ENCODE measurements around the gene TIMM22.

TIMM22 gene

GRCh38 chr17:1032391-1032790 lies 35.5 kb downstream of the TIMM22 start:
- Histone ChIP-seq H3K9me3 (ENCODE audit: control insufficient read depth, low read length) (no peaks in the 10 kb centered on the region), H3K36me3 (ENCODE audit: control insufficient read depth, insufficient read depth, low read length) (no peaks in the 10 kb centered on the region), H3K4me3 (ENCODE audit: low read length) (no peak overlapping the region), H3K4me1 (ENCODE audit: control insufficient read depth, insufficient read depth, low read length) (peaks cover 11% of the 10 kb centered on the region), H3K27me3 (ENCODE audit: control insufficient read depth, insufficient read depth, low read length) (no peaks in the 10 kb centered on the region), H3K9ac (ENCODE audit: low read length) (no peak overlapping the region)

GRCh38 chr17:1033503-1033902 lies 36.6 kb downstream of the TIMM22 start:
- Histone ChIP-seq H3K4me3 (ENCODE audit: low read length) (no peak overlapping the region), H3K36me3 (ENCODE audit: control insufficient read depth, insufficient read depth, low read length) (no peaks in the 10 kb centered on the region), H3K9me3 (ENCODE audit: control insufficient read depth, low read length) (no peaks in the 10 kb centered on the region), H3K9ac (ENCODE audit: low read length) (no peak overlapping the region), H3K27me3 (ENCODE audit: control insufficient read depth, insufficient read depth, low read length) (no peaks in the 10 kb centered on the region), H3K4me1 (ENCODE audit: control insufficient read depth, insufficient read depth, low read length) (peaks cover 15% of the 10 kb centered on the region)

- Histone ChIP-seq H3K4me3 (ENCODE audit: low read length) (no peak overlapping the region), H3K36me3 (ENCODE audit: control insufficient read depth, insufficient read depth, low read length) (no peaks in the 10 kb centered on the region), H3K27me3 (ENCODE audit: control insufficient read depth, insufficient read depth, low read length) (no peaks in the 10 kb centered on the region), H3K9ac (ENCODE audit: low read length) (no peak overlapping the region), H3K4me1 (ENCODE audit: control insufficient read depth, insufficient read depth, low read length) (peaks cover 23% of the 10 kb centered on the region), H3K9me3 (ENCODE audit: control insufficient read depth, low read length) (no peaks in the 10 kb centered on the region)
These were observed 37.8 kb downstream of the TIMM22 start for GRCh38 chr17:1034652-1035210.

- Histone ChIP-seq H3K4me3 (ENCODE audit: low read length) (no peak overlapping the region), H3K36me3 (ENCODE audit: control insufficient read depth, insufficient read depth, low read length) (no peaks in the 10 kb centered on the region), H3K4me1 (ENCODE audit: control insufficient read depth, insufficient read depth, low read length) (peaks cover 23% of the 10 kb centered on the region), H3K27me3 (ENCODE audit: control insufficient read depth, insufficient read depth, low read length) (no peaks in the 10 kb centered on the region), H3K9me3 (ENCODE audit: control insufficient read depth, low read length) (no peaks in the 10 kb centered on the region), H3K9ac (ENCODE audit: low read length) (no peak overlapping the region)
These were observed 38.7 kb downstream of the TIMM22 start for GRCh38 chr17:1035546-1036170.

- Histone ChIP-seq H3K9me3 (ENCODE audit: control insufficient read depth, low read length) (no peaks in the 10 kb centered on the region), H3K36me3 (ENCODE audit: control insufficient read depth, insufficient read depth, low read length) (no peaks in the 10 kb centered on the region), H3K4me1 (ENCODE audit: control insufficient read depth, insufficient read depth, low read length) (peaks cover 24% of the 10 kb centered on the region), H3K27me3 (ENCODE audit: control insufficient read depth, insufficient read depth, low read length) (no peaks in the 10 kb centered on the region), H3K4me3 (ENCODE audit: low read length) (no peak overlapping the region), H3K9ac (ENCODE audit: low read length) (no peak overlapping the region)
These were observed 39.4 kb downstream of the TIMM22 start for GRCh38 chr17:1036171-1036844.

- Histone ChIP-seq H3K4me3 (ENCODE audit: low read length) (no peak overlapping the region), H3K9ac (ENCODE audit: low read length) (no peak overlapping the region), H3K27me3 (ENCODE audit: control insufficient read depth, insufficient read depth, low read length) (no peaks in the 10 kb centered on the region), H3K9me3 (ENCODE audit: control insufficient read depth, low read length) (no peaks in the 10 kb centered on the region), H3K4me1 (ENCODE audit: control insufficient read depth, insufficient read depth, low read length) (peaks cover 24% of the 10 kb centered on the region), H3K36me3 (ENCODE audit: control insufficient read depth, insufficient read depth, low read length) (peaks cover under 1% of the 10 kb centered on the region)
These were observed 39.9 kb downstream of the TIMM22 start for GRCh38 chr17:1036845-1037237.

GRCh38 chr17:1037238-1037879 lies 40.4 kb downstream of the TIMM22 start:
- no peak overlapping the region for H3K9ac ChIP-seq (ENCODE audit: low read length)
- H3K27me3 ChIP-seq (ENCODE audit: control insufficient read depth, insufficient read depth, low read length) = no peaks in the 10 kb centered on the region
- H3K4me1 ChIP-seq (ENCODE audit: control insufficient read depth, insufficient read depth, low read length) = peaks cover 24% of the 10 kb centered on the region
- H3K9me3 ChIP-seq (ENCODE audit: control insufficient read depth, low read length) = no peaks in the 10 kb centered on the region
- H3K36me3 ChIP-seq (ENCODE audit: control insufficient read depth, insufficient read depth, low read length) = peaks cover 6% of the 10 kb centered on the region
- H3K4me3 ChIP-seq (ENCODE audit: low read length) = no peak overlapping the region

- H3K27me3 ChIP-seq (ENCODE audit: control insufficient read depth, insufficient read depth, low read length) = no peaks in the 10 kb centered on the region
- peak overlapping the region; percentile 18 for H3K9ac ChIP-seq (ENCODE audit: low read length)
- no peak overlapping the region for H3K4me3 ChIP-seq (ENCODE audit: low read length)
- H3K36me3 ChIP-seq (ENCODE audit: control insufficient read depth, insufficient read depth, low read length) = peaks cover 11% of the 10 kb centered on the region
- no peaks in the 10 kb centered on the region for H3K9me3 ChIP-seq (ENCODE audit: control insufficient read depth, low read length)
- H3K4me1 ChIP-seq (ENCODE audit: control insufficient read depth, insufficient read depth, low read length) = peaks cover 24% of the 10 kb centered on the region
These were observed 41.7 kb downstream of the TIMM22 start for GRCh38 chr17:1038459-1039122.

GRCh38 chr17:1039123-1039507 lies 42.2 kb downstream of the TIMM22 start:
- Histone ChIP-seq H3K27me3 (ENCODE audit: control insufficient read depth, insufficient read depth, low read length) (no peaks in the 10 kb centered on the region), H3K36me3 (ENCODE audit: control insufficient read depth, insufficient read depth, low read length) (peaks cover 11% of the 10 kb centered on the region), H3K4me1 (ENCODE audit: control insufficient read depth, insufficient read depth, low read length) (peaks cover 24% of the 10 kb centered on the region), H3K4me3 (ENCODE audit: low read length) (no peak overlapping the region), H3K9ac (ENCODE audit: low read length) (peak overlapping the region; percentile 18), H3K9me3 (ENCODE audit: control insufficient read depth, low read length) (no peaks in the 10 kb centered on the region)

- Histone ChIP-seq H3K4me1 (ENCODE audit: control insufficient read depth, insufficient read depth, low read length) (peaks cover 24% of the 10 kb centered on the region), H3K9me3 (ENCODE audit: control insufficient read depth, low read length) (no peaks in the 10 kb centered on the region), H3K4me3 (ENCODE audit: low read length) (no peak overlapping the region), H3K36me3 (ENCODE audit: control insufficient read depth, insufficient read depth, low read length) (peaks cover 11% of the 10 kb centered on the region), H3K9ac (ENCODE audit: low read length) (peak overlapping the region; percentile 18), H3K27me3 (ENCODE audit: control insufficient read depth, insufficient read depth, low read length) (no peaks in the 10 kb centered on the region)
These were observed 42.7 kb downstream of the TIMM22 start for GRCh38 chr17:1039511-1040215.

GRCh38 chr17:1040216-1040600 lies 43.3 kb downstream of the TIMM22 start:
- peaks cover 11% of the 10 kb centered on the region for H3K36me3 ChIP-seq (ENCODE audit: control insufficient read depth, insufficient read depth, low read length)
- H3K4me1 ChIP-seq (ENCODE audit: control insufficient read depth, insufficient read depth, low read length) = peaks cover 24% of the 10 kb centered on the region
- no peaks in the 10 kb centered on the region for H3K9me3 ChIP-seq (ENCODE audit: control insufficient read depth, low read length)
- no peak overlapping the region for H3K4me3 ChIP-seq (ENCODE audit: low read length)
- no peaks in the 10 kb centered on the region for H3K27me3 ChIP-seq (ENCODE audit: control insufficient read depth, insufficient read depth, low read length)
- H3K9ac ChIP-seq (ENCODE audit: low read length) = peak overlapping the region; percentile 39

All from mucosa of stomach (tissue), 1 donor.